Measurements from ENCODE around the gene IFITM1.
"Not testable (repeated sequence)": the region's sequence is repeated elsewhere in the genome, so short reads cannot be mapped to it uniquely, and the experiment has no call there.

IFITM1 gene

GRCh38 chr11:326592-326841, 12.7 kb downstream of the IFITM1 start:
- DNase-seq (ENCODE audit: low read depth in 2 of 2) = no peak

DNA sequence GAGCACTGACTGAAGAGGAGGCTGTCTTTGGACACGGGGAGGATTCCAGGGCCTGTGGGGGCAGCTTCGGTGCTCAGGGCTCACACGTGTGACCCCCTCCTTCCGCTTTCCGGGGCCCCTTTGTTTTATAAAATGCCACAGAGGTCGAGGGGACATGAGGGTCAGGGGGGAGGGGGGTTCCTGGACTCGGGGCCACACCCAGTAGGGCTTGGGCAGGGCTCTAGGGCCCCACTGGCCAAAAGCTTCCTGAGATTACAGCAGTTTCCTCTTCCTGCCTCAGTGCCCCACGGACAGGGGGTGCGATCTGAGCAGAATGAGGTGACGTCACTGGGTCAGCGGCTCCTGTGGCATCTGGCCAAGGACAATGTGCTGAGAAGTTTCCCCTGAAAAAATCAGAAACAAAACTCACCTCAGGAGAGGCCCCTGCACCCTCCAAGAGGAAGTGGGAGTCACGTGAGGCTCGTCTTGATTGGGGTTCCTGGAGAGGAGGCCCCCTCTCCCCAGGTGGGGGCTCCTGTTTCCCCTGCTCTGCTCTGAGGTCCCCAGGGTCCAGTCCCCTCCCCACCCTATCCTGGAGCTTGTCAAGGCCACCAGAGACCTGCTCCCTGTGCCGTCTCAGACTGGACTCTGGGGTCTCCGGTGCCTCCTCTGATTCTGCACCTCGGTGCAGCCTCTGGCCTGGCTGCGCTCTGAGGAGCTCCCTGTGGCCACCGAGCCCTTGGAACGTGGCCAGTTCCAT, 13.2 kb downstream of the IFITM1 start:
- no peak for DNase-seq (ENCODE audit: low read depth in 2 of 2)

DNA sequence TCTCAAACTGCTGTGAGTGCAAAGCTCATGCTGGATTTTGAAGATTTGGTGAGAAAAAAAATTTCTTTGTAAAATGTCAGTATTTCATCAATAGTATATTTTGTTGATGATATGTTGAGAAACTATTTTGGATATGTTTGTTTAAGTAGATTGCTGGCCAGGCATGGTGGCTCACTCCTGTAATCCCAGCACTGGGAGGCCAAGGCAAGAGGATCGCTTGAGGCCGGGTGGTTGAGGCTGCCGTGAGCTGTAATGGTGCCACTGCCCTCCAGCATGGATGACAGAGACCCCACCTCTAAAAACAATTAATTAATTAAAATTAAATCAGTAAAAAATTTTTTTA, 13.7 kb downstream of the IFITM1 start:
- DNase-seq (ENCODE audit: low read depth in 2 of 2) = no peak

- no peak for DNase-seq (ENCODE audit: low read depth in 2 of 2)
These were observed 14.2 kb downstream of the IFITM1 start for GRCh38 chr11:328012-328411.

- not testable (repeated sequence) for DNase-seq (ENCODE audit: low read depth in 2 of 2)
These were observed 14.8 kb downstream of the IFITM1 start for GRCh38 chr11:328516-329100.

DNA sequence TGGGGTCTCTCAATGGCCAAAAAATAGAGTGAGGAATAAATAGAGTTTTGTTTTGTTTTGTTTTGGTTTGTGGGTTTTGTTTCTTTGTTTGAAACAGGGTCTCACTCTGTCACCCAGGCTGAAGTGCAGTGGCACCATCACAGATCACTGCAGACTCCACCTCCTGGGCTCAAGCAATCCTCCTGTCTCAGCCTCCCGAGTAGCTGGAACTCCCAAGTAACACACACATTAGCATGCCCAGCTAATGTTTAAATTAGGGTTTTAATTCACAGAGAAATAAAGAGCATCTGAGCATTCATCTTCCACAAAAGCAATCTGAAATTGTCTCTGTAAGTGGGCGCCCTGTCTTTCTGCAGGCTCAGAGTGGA, 16.0 kb downstream of the IFITM1 start:
- DNase-seq (ENCODE audit: low read depth in 2 of 2) = no peak

- no peak for DNase-seq (ENCODE audit: low read depth in 2 of 2)
These were observed 16.5 kb downstream of the IFITM1 start for GRCh38 chr11:330307-330693.

DNA sequence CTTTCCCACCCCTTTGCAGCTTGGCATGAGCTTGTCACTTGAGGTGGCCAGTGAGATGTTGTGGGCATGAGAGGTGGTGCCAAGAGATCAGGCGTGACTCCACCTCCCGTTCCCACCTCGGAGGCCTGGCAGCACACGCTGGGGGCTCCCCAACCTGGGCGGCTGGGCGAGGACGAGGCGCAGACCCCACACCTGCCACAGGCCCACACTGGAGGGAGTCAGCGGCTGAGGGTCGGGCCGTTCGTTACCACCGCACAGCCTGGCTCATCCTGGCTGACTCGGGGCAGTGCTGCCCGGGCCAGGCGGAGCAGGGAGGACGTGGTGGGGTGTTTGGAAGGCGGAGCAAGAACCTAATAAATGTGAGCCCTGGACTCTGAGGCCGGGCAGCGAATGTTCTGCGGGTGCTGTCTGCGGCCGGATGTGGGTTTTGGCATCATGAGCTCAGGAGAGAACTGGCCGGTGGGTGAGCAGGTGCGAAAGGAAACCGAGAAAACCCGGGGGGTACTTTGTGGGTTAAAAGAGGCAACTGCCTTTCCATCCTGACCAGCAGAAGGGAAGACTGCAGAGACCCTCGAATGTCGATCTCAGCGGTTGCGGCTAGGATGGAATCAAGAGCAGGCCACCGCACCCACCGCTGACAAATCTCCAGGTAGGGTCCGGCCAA, 17.0 kb downstream of the IFITM1 start:
- DNase-seq (ENCODE audit: low read depth in 2 of 2) = no peak

DNA sequence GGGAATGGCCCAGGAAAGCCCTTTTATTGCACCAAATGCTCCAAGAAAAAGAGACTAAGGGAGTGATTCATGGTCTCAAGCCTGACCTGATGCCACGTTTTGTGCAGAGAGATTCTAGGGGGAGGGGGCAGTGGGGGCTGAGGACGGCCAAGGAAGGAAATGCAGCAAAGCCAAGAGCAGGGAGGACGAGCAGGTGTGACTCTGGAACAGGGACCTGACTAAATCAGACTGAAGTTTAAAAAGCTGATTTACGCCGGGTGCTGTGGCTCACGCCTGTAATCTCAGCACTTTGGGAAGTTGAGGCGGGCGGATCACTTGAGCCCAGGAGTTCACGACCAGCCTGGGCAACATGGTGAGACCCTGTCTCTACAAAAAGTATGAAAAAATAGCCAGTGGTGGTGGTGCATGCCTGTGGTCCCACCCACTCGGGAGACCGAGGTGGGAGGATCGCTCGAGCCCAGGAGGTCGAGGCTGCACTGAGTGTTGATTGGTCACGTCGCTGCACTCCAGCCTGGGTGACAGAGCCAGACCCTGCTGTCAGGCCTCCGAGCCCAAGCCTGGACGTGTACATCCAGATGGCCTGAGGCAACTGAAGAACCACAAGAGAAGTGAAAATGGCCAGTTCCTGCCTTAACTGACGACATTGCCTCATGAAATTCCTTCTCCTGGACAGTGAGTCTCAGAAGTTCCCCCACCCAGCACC, 17.7 kb downstream of the IFITM1 start:
- DNase-seq (ENCODE audit: low read depth in 2 of 2) = no peak

DNA sequence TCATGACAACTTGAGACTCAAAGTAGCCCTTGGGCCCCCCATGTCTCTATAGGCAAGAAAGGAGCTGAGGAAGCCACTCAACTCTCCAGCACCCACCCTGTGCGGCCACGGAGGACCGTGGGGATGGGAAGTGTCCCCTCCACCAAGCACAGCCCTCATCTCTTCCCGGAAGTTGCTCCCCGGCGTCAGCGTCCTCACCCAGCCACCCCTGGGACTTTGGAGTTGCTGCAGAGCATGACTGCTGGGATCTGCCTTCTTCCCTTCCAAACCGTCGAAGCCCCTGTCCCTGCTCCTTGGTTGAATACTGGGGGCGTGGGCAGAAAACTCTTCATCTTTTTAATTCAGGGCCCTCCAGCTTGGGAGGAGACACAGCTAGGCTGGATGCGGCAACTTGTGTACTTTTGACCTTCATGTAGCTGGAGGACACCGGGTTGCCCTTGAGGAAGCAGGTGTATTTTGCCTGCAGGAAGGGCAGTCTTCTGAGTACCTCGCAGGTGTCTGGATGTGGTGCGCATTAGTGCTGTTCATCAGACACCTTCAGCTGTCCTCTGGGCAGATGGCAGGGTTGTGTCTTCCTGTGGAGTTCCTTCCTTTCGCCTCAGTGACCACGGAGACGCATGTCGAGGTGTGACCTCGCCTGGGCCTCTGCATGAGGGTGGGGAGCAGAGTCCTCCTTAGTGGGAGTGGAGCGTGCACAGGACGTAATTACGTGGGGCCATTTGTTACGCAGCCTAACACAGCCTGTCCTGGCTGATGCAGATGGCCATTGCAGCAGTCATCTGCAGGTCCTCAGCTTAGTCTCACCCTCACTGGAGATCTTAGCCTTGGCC, 19.0 kb downstream of the IFITM1 start:
- no peak for DNase-seq (ENCODE audit: low read depth in 2 of 2)

GRCh38 chr11:333616-334263, 19.9 kb downstream of the IFITM1 start:
- DNase-seq (ENCODE audit: low read depth in 2 of 2) = not testable (repeated sequence)

GRCh38 chr11:334264-334994, 20.6 kb downstream of the IFITM1 start:
- DNase-seq (ENCODE audit: low read depth in 2 of 2) = no peak

- no peak for DNase-seq (ENCODE audit: low read depth in 2 of 2)
These were observed 22.2 kb downstream of the IFITM1 start for GRCh38 chr11:335779-336658.

GRCh38 chr11:336659-337198, 22.9 kb downstream of the IFITM1 start:
- no peak for DNase-seq (ENCODE audit: low read depth in 2 of 2)

GRCh38 chr11:337711-338110, 23.9 kb downstream of the IFITM1 start:
- DNase-seq (ENCODE audit: low read depth in 2 of 2) = no peak

DNA sequence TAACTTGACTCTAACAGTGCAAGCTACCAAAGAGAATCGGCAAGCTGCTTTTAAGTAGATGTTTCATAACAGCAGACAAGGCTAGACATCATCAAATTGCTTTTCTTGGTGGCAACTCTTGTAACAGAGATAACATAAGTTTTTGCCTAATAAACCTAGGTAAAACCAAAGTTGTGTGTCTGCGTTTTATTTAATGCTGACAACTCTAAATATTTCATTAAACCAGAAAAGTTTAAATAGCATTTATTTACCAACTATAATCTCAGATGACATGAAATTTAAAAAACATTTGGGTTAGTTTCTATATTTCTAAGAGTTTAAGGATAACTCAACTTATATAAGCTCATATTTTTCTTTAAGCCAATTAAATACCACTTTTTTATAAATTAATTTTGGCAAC, 26.1 kb downstream of the IFITM1 start:
- DNase-seq (ENCODE audit: low read depth in 2 of 2) = no peak

GRCh38 chr11:340539-341512, 27.0 kb downstream of the IFITM1 start:
- no peak for DNase-seq (ENCODE audit: low read depth in 2 of 2)

DNA sequence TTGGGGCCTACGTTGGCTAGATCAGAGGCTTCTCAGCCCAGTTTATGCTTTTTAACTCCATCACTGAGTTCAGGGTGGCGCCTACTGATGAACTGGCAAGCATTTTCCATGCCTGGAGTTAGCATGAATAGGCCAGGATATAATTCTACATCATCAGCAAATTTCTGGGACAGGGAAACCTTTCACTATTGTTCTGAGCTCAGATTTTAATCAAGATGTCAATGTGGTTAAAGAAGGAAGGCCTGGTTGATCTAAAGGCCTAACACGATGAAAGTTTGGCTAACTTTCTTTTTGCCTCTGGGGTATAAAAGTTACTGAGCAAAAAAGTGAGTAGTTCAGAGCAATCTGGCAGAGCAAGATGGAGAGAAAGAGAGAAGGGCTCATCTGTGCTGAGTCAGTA, 28.5 kb downstream of the IFITM1 start:
- DNase-seq (ENCODE audit: low read depth in 2 of 2) = no peak
